ENCODE data around the gene USP7.
"Not testable (repeated sequence)": the region's sequence is repeated elsewhere in the genome, so short reads cannot be mapped to it uniquely, and the experiment has no call there.

Gene USP7

GRCh38 chr16:8872967-8873865 is 90.5 kb downstream of the USP7 start:
- DNase-seq = no peak

DNA sequence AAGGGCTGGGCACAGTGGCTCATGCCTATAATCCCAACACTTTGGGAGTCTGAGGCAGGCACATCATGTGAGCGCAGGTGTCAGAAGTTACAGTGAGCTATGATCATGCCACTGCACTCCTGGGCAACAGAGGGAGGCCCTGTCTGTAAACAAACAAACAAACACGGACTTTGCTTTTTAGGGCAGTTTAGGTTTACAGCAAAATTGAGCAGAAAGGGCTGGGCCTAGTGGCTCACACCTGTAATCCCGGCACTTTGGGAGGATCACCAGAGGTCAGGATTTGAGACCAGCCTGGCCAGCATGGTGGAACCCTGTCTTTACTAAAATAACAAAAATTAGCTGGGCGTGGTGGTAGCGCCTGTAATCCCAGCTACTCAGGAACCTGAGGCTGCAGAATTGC is 91.6 kb downstream of the USP7 start:
- no peak for DNase-seq

GRCh38 chr16:8869988-8870241 is 93.8 kb downstream of the USP7 start:
- not testable (repeated sequence) for DNase-seq

DNA sequence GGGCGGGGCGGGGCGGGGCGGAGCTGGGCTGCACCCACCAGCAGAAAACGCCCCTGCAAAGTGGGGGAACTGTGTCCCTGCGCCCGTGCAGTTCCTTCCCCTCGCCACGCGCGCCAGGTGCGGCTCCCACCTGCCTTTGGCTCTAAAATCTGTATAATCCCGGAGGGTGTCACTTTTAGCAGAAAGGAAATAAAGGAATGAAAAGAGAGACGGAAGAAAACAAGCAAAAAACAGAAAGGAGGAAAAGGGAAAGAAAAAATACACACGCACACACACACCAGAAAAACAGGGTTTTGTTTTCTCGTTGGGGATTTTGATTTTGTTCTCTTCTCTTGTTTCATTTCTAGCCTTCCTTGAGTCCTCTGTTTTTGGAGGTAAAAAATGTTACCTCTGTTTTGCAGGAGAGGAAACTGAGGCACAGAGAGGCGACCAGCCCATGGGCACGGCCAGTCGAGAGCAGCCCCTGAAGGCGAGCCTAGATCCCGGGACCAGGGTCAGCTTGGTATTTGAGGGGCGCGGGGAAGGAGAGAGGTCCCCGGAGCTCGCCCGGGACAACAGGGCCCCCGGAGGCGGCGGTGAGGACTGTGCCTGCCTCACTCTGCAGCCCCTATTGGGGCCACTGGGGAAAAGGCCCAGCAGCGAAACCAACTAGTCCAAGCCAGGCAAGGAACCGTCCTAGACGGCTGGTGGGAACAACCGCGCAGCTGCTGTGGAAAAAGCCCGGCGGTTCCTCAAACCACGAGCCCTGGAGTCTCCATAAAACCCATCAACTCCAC is 94.3 kb downstream of the USP7 start:
- no peak for DNase-seq

- DNase-seq = peak; percentile 86
Measured at GRCh38 chr16:8868416-8869211, 95.1 kb downstream of the USP7 start, which contains the start of gene CARHSP1. CARHSP1 (minus strand) TSS chr16:8869006; CDS start chr16:8859328, 9,678 bp downstream.

DNA sequence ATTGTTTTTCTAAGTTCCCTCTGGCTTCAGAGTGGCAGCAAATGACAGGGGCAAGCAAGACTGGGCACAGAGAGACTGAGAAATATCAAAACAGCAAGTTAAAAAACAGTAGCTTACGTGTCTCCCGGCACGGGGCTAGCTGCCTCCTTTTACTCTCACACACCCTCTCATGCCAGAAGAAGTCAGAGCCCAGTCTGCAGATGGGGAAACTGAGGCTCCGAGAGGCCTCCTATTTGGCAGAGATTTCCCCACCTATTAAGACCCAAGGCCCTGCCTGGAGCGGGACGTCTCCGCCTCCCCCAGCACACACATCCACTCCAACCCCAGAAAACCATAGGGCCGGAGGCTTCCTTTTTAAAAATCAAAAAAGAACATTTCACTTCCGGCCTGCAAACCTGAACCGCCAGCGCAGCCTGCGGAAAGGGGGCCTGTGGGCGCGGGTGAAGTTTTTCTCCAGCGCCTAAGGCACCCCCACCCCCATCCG is 95.7 kb downstream of the USP7 start:
- peak; percentile 49 for DNase-seq

- DNase-seq = no peak
Measured at GRCh38 chr16:8867216-8867931, 96.3 kb downstream of the USP7 start.

- no peak for DNase-seq
Measured at GRCh38 chr16:8866884-8867215, 96.9 kb downstream of the USP7 start.

- DNase-seq = no peak
Measured at GRCh38 chr16:8866118-8866883, 97.4 kb downstream of the USP7 start.

- no peak for DNase-seq
Measured at GRCh38 chr16:8865145-8865882, 98.4 kb downstream of the USP7 start.

DNA sequence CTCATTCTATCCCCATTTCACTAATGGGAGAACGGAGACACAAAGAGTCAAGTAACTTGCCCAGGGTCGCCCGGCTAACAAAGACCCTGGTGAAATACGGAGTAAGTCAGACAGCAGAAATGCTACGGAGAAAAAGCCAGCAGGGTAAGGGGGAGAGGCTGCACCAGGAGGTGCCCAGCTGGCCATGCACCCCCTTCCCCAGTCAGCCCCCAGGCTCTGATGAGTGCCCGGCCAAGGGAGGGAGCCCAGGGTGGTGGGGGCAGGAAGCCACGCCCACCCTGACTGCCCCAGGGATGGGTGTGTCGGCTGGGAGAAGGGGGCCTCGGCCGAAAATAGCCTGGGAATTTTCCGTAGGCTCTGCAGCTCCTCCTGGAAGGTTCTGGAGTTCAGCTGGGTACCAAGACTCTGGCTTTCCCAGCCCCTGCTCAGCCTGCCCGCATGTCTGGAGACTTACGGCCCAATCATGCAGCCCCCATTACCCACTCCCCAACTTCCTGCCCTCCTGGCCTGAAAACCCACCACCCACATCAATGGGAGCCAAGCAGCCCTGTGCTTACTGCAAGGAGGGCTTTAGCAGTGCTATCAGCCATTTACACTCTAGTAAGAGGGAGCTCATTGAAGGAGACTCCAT is 99.1 kb downstream of the USP7 start:
- DNase-seq = no peak

DNA sequence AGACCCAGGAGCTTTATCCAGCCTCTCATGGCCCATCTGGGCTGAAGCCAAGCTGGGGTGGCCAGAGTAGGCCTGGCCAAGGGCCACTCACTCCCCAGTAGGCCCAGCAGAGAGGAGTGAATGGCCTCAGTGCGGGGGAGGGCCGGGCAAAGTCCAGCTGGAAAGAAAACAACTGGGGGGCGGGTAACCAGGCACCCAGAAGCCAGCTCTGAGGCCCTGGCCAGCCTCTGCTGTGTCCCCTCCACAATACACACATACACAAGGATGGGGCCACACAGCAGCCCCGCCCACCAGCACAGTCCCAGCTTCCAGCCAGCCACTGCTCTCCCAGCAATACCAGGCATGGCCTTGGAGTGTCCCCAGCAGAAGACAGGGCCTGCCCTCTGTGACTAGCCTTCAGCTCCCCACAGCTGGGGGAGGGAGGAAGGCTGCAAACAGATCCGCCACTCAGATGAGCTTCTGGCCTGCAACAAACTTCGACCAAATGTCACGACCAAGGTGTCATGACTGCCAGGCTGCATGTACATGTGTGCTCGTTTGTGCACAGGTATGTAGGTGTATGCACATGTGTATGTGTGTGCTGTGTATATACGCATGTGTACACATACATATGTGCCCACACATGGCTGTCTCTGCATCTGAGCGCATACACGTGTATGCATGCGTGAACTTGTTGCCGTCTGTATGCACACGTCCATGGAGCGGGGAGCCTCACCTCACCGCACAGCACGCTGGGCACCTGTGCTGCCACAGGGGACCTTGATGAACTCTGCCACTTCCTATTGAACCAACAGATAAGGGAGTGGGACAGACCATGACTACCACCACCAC is 99.9 kb downstream of the USP7 start:
- DNase-seq = no peak

DNA sequence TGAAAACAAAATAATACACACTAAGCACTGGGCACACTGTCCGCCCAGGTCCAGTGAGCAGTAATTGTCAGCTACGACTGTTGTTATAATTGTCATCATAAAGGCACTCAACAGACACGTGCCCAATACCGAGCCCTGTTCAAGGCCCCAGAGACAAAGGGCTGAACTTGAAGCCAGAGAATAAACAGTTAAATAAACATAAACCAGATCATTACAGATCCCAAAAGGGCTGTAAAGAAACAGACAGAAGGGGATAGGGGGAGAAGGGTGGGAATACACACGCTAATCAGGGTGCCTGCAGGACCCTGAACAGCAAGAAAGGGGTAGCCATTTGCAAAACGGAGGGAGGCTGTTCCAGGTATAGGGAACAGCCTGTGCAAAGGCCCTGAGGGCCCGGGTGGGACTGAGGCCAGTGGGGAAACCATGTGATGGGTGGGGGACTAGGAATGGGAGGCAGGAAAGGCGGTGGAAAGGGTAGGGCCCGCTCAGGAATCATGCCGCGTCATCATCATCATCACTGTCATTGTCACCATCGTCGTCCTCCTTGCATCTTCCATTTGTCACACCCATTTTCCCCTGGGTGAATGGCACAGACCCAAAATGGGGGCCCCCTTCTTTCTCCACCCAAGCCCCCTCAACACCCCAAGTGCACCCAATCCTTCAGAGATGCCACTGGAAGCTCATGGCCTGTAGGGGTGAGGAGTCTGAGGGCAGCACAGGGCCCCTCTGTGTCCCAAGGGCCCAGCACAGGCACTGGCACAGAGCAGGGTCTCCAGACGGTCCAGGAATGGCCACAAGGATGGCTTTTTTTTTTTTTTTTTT is 101.2 kb downstream of the USP7 start:
- DNase-seq = no peak

DNA sequence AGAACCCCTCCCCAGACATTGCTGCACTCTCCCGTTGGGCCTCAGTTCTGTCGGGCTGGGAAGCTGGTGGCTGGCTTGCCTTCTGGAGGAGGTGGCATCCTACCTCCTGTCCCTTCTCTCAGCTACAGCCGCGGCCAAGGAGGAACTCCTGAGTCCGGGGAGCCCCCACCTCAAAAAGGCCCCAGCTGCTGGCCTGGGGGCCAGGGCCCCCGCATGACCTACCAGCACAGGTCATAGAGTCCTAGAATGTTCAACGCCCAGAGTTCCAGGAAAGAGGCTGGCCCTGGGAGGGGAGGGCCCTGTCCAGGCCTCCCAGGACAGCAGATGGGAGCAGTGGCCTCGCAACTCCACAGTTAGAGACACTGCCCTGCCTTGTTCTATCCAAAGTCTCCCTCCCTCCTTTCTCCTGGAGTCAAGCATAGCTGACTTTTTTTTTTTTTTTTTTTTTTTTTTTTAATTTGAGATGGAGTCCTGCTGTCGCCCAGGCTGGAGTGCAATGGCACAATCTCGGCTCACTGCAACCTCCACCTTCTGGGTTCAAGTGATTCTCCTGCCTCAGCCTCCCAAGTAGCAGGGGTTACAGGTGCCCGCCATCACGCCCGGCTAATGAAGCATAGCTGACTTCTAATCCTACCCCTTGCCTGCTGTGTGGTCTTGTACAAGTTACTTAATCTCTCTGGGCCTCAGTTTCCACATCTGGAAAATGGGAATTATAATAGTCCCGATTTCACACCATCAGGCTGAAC is 102.0 kb downstream of the USP7 start:
- no peak for DNase-seq

DNA sequence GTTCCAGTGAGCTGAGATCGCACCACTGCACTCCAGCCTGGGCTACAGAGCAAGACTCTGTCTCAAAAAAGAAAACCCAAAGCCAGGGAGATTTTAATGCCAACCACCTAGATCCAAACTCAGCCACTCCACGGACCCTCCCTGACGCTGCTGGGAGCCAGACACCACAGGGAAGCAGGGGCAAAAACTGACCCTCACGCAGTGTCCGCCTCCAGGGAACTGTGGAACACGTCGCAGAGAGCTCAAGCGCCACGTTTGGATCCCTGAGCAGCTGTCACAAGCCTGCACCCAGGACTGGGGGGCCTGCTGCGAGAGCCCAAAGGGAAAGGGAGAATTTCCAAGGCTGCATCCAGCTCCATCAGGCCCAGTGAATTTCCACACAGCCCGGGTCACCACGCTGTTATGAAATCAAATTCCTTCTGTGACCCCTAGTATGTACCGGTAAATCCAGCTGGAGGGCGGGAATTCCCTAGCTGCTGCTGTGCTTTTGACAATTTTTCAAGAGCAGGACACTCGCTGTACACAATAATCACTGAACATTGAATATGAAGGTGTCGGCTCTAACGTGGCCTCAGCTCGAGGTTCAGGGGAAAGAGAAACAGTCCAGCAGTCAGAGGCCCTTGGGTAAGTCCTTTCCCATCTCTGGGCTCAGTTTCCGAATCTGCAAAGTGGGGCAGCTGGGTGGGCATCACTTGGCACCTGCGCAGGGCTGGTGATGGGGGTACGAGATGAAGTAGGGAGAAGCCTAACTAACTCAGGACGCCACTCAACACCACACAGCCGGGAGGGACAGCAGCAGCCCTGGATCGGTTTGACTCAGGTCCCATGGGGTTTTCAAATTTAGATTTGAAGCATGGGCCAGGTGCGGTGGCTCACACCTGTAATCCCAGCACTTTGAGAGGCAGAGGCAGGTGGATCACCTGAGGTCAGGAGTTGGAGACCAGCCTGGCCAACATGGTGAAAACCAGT is 103.5 kb downstream of the USP7 start:
- no peak for DNase-seq

DNA sequence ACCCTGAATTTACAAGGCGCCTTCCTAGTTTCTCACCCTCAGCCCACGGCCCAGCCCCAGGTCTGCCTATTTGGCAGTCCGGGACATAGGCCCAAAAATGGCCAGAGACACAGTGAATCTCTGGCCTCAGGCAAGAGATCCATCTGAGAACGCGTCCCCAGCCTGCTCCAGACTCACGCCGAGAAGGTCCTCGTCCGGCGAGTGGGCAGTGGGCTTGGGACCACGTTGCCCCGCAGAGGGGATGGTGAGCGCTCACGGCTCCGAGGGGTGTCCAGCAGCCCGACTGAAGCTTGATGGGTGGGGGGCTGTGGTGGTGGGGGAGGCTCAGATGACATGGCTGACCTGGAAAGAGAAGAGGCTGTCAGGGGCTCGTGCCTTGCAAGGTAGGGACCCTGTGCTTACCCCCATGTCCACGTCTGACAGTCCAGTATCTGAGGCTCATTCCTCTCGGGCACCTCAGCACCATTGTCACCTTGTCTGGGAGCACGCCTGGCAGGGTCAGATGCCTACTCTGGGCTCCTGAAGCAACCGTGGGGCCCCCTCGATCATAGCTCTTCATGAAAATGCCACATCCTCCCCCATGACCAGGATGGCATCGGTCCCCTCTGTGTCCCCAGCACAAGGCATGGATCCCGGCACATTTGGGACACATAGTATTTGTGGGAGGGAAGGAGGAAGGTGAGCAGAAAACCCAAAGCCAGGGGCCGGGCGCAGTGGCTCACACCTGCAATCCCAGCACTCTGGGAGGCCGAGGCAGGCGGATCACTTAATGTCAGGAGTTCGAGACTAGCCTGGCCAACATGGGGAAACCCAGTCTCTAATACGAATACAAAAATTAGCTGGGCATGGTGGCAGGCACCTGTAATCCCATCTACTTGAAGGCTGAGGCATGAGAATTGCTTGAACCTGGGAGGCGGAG is 104.5 kb downstream of the USP7 start:
- DNase-seq = no peak

Data from CD4-positive, alpha-beta T cell treated with Interleukin-15 for 1 hour (primary cell).